ENCODE results near the gene STX1A. TPM values are rescaled to one million over a fixed set of nuclear protein-coding genes. Genes with fewer than 3 reads are reported as not detected.
A peak's percentile ranks its signal among the peaks of the same experiment; 100 is the strongest.
"Not testable (repeated sequence)": the region's sequence is repeated elsewhere in the genome, so short reads cannot be mapped to it uniquely, and the experiment has no call there.

Gene STX1A
- total RNA-seq, 1 donor from 2014 or later = 16.4 TPM

- no peak for DNase-seq (ENCODE audit: low read depth, low spot score)
- TF ChIP-seq CTCF (conservative IDR thresholded peaks at IDR 0.05) = no peak
- Mint-ChIP-seq H3K4me3 (peak overlapping the region; percentile 74), H3K27me3 (ENCODE audit: low read depth) (peaks cover 8% of the 10 kb centered on the region), H3K36me3 (ENCODE audit: low read depth) (no peaks in the 10 kb centered on the region), H3K9me3 (no peaks in the 10 kb centered on the region), H3K27ac (ENCODE audit: unreplicated experiment) (no peak overlapping the region), H3K4me1 (peaks cover 17% of the 10 kb centered on the region)
Observed at GRCh38 chr7:73718438-73718881, 1.0 kb downstream of the STX1A start.

GRCh38 chr7:73717991-73718405 is 1.5 kb downstream of the STX1A start:
- DNase-seq (ENCODE audit: low read depth, low spot score) = no peak
- peaks cover 17% of the 10 kb centered on the region for H3K4me1 Mint-ChIP-seq
- peaks cover 8% of the 10 kb centered on the region for H3K27me3 Mint-ChIP-seq (ENCODE audit: low read depth)
- H3K9me3 Mint-ChIP-seq = no peaks in the 10 kb centered on the region
- TF ChIP-seq CTCF (conservative IDR thresholded peaks at IDR 0.05) = no peak
- peak overlapping the region; percentile 79 for H3K4me3 Mint-ChIP-seq
- no peak overlapping the region for H3K27ac Mint-ChIP-seq (ENCODE audit: unreplicated experiment)
- H3K36me3 Mint-ChIP-seq (ENCODE audit: low read depth) = no peaks in the 10 kb centered on the region

- Mint-ChIP-seq H3K36me3 (ENCODE audit: low read depth) (no peaks in the 10 kb centered on the region), H3K4me1 (peaks cover 17% of the 10 kb centered on the region), H3K27me3 (ENCODE audit: low read depth) (peaks cover 8% of the 10 kb centered on the region), H3K4me3 (peak overlapping the region; percentile 79), H3K9me3 (no peaks in the 10 kb centered on the region), H3K27ac (ENCODE audit: unreplicated experiment) (peak overlapping the region; percentile 35)
- TF ChIP-seq CTCF (conservative IDR thresholded peaks at IDR 0.05) = no peak
- DNase-seq (ENCODE audit: low read depth, low spot score) = no peak
Observed at GRCh38 chr7:73717025-73717807, 2.3 kb downstream of the STX1A start.

- Mint-ChIP-seq H3K36me3 (ENCODE audit: low read depth) (no peaks in the 10 kb centered on the region), H3K27ac (ENCODE audit: unreplicated experiment) (no peak overlapping the region), H3K27me3 (ENCODE audit: low read depth) (peaks cover 8% of the 10 kb centered on the region), H3K4me3 (peak overlapping the region; percentile 51), H3K4me1 (peaks cover 17% of the 10 kb centered on the region), H3K9me3 (no peaks in the 10 kb centered on the region)
- DNase-seq (ENCODE audit: low read depth, low spot score) = no peak
- TF ChIP-seq CTCF (conservative IDR thresholded peaks at IDR 0.05) = no peak
Observed at GRCh38 chr7:73716318-73716890, 3.1 kb downstream of the STX1A start.

- Mint-ChIP-seq H3K27ac (ENCODE audit: unreplicated experiment) (no peak overlapping the region), H3K9me3 (no peaks in the 10 kb centered on the region), H3K4me3 (peak overlapping the region; percentile 51), H3K36me3 (ENCODE audit: low read depth) (no peaks in the 10 kb centered on the region), H3K4me1 (peaks cover 17% of the 10 kb centered on the region), H3K27me3 (ENCODE audit: low read depth) (peaks cover 6% of the 10 kb centered on the region)
- no peak for TF ChIP-seq CTCF (conservative IDR thresholded peaks at IDR 0.05)
- no peak for DNase-seq (ENCODE audit: low read depth, low spot score)
Observed at GRCh38 chr7:73715648-73716317, 3.7 kb downstream of the STX1A start.

- H3K4me3 Mint-ChIP-seq; DNase-seq (ENCODE audit: low read depth, low spot score); H3K9me3 Mint-ChIP-seq; H3K36me3 Mint-ChIP-seq (ENCODE audit: low read depth); H3K27ac Mint-ChIP-seq (ENCODE audit: unreplicated experiment); H3K27me3 Mint-ChIP-seq (ENCODE audit: low read depth): not testable (repeated sequence)
- H3K4me1 Mint-ChIP-seq = peaks cover 12% of the 10 kb centered on the region
Observed at GRCh38 chr7:73713319-73713718, 6.2 kb downstream of the STX1A start.

Measured in neural crest cell (in vitro differentiated cells).